Esophagus mucosa (tissue), 1 donor: ENCODE results near the gene TAOK3. TPM values are rescaled to one million over a fixed set of nuclear protein-coding genes. Genes with fewer than 3 reads are reported as not detected.
"Not testable (repeated sequence)": the region's sequence is repeated elsewhere in the genome, so short reads cannot be mapped to it uniquely, and the experiment has no call there.

Experiments used
- ATAC-seq: fragments of 200-7000 bp; cut with Tn5 transposase; one replicate; pipeline ENCODE4 v1.9.1; 2020
- total RNA-seq: library from RNA; stranded (reverse); gene quantifications from one replicate; pipeline ENCODE4 v1.2.4, GENCODE V29; 2023
- donor health status: DM: yes; HTN: yes; CAD: no.

The TAOK3 gene
- total RNA-seq, 1 donor from 2014 or later = 22.8 TPM

GRCh38 chr12:118334939-118335567 lies 37.7 kb downstream of the TAOK3 start:
- no peak for ATAC-seq

- ATAC-seq = no peak
These were observed 38.5 kb downstream of the TAOK3 start for GRCh38 chr12:118334241-118334640.

- no peak for ATAC-seq
These were observed 40.2 kb downstream of the TAOK3 start for GRCh38 chr12:118332511-118332910.

- no peak for ATAC-seq
These were observed 42.2 kb downstream of the TAOK3 start for GRCh38 chr12:118330421-118331018.

- ATAC-seq = no peak
These were observed 44.0 kb downstream of the TAOK3 start for GRCh38 chr12:118328486-118329330.

GRCh38 chr12:118327391-118327790 lies 45.3 kb downstream of the TAOK3 start:
- no peak for ATAC-seq

- no peak for ATAC-seq
These were observed 45.7 kb downstream of the TAOK3 start for GRCh38 chr12:118326991-118327390.

GRCh38 chr12:118325081-118325480 lies 47.6 kb downstream of the TAOK3 start:
- ATAC-seq = no peak

- no peak for ATAC-seq
These were observed 53.1 kb downstream of the TAOK3 start for GRCh38 chr12:118319627-118320026.

GRCh38 chr12:118318744-118319143 lies 54.0 kb downstream of the TAOK3 start:
- no peak for ATAC-seq

GRCh38 chr12:118317729-118318128 lies 55.0 kb downstream of the TAOK3 start:
- ATAC-seq = no peak

- no peak for ATAC-seq
These were observed 56.9 kb downstream of the TAOK3 start for GRCh38 chr12:118315821-118316220.

- ATAC-seq = peak; percentile 75
These were observed 60.1 kb downstream of the TAOK3 start for GRCh38 chr12:118312578-118312977.

GRCh38 chr12:118311666-118312065 lies 61.0 kb downstream of the TAOK3 start:
- ATAC-seq = no peak

- ATAC-seq = no peak
These were observed 62.4 kb downstream of the TAOK3 start for GRCh38 chr12:118310320-118310719.

- not testable (repeated sequence) for ATAC-seq
These were observed 64.7 kb downstream of the TAOK3 start for GRCh38 chr12:118308006-118308405.

- peak; percentile 67 for ATAC-seq
These were observed 65.4 kb downstream of the TAOK3 start for GRCh38 chr12:118307069-118307954.

GRCh38 chr12:118304093-118304492 lies 68.6 kb downstream of the TAOK3 start:
- no peak for ATAC-seq

GRCh38 chr12:118302053-118302452 lies 70.7 kb downstream of the TAOK3 start:
- peak; percentile 28 for ATAC-seq

- no peak for ATAC-seq
These were observed 72.8 kb downstream of the TAOK3 start for GRCh38 chr12:118299791-118300460.

GRCh38 chr12:118297284-118297683 lies 75.4 kb downstream of the TAOK3 start:
- no peak for ATAC-seq

GRCh38 chr12:118292836-118293235 lies 79.9 kb downstream of the TAOK3 start:
- no peak for ATAC-seq
